Measurements from ENCODE around the gene TANK. TPM values are rescaled to one million over a fixed set of nuclear protein-coding genes. Genes with fewer than 3 reads are reported as not detected.
"Not testable (repeated sequence)": the region's sequence is repeated elsewhere in the genome, so short reads cannot be mapped to it uniquely, and the experiment has no call there.

The TANK gene
- polyA plus RNA-seq, 3 donors: 52.1 to 65.6 (median 54.1) TPM

- not testable (repeated sequence) for DNase-seq (ENCODE audit: extremely low read depth in 1 of 11, low read depth in 9 of 11, low spot score in 4 of 11)
These were observed 122.0 kb downstream of the TANK start for GRCh38 chr2:161282311-161282644.

- no peak for DNase-seq (ENCODE audit: extremely low read depth in 1 of 11, low read depth in 9 of 11, low spot score in 4 of 11)
These were observed 123.7 kb downstream of the TANK start for GRCh38 chr2:161283926-161284325.

Other genes starting within 250 kb of the TANK start
- gene PSMD14, start 148.0 kb downstream of the TANK start, polyA plus RNA-seq (ENCODE audit: insufficient read length in 3 of 3): 10 to 100 TPM; 43.6 to 59.6 (median 54.4) TPM

Measured in renal cortex interstitium (tissue), 11 donors.